ENCODE measurements around the gene HEATR5A.

DNA sequence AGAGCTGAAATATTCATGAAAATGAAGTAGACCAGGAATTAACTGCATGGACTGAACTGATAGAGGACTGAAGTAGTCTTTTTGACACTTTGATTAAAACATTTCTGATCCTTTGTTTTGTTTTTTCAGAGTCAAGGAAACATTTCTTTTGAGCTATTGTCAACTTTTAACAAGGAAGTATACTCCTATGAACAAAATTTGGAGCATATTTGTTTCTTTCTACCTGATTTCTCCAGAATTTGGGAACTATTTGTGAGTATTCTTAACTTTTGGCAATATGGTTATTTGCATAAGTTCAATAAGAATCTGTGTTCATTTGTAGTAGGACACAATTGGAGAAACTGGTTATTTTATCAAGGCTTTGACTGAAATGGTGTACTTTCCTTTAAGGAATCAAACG is 141.5 kb downstream of the HEATR5A start:
- TF ChIP-seq, protein P1, sequence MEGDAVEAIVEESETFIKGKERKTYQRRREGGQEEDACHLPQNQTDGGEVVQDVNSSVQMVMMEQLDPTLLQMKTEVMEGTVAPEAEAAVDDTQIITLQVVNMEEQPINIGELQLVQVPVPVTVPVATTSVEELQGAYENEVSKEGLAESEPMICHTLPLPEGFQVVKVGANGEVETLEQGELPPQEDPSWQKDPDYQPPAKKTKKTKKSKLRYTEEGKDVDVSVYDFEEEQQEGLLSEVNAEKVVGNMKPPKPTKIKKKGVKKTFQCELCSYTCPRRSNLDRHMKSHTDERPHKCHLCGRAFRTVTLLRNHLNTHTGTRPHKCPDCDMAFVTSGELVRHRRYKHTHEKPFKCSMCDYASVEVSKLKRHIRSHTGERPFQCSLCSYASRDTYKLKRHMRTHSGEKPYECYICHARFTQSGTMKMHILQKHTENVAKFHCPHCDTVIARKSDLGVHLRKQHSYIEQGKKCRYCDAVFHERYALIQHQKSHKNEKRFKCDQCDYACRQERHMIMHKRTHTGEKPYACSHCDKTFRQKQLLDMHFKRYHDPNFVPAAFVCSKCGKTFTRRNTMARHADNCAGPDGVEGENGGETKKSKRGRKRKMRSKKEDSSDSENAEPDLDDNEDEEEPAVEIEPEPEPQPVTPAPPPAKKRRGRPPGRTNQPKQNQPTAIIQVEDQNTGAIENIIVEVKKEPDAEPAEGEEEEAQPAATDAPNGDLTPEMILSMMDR (IDR thresholded peaks at IDR 0.05) = no peak
- no peak for TF ChIP-seq POLR2A (IDR thresholded peaks at IDR 0.05)

Measured in esophagus squamous epithelium (tissue), 4 donors.